Measurements from ENCODE around the gene NAA16.
"Not testable (repeated sequence)": the region's sequence is repeated elsewhere in the genome, so short reads cannot be mapped to it uniquely, and the experiment has no call there.

The NAA16 gene

DNA sequence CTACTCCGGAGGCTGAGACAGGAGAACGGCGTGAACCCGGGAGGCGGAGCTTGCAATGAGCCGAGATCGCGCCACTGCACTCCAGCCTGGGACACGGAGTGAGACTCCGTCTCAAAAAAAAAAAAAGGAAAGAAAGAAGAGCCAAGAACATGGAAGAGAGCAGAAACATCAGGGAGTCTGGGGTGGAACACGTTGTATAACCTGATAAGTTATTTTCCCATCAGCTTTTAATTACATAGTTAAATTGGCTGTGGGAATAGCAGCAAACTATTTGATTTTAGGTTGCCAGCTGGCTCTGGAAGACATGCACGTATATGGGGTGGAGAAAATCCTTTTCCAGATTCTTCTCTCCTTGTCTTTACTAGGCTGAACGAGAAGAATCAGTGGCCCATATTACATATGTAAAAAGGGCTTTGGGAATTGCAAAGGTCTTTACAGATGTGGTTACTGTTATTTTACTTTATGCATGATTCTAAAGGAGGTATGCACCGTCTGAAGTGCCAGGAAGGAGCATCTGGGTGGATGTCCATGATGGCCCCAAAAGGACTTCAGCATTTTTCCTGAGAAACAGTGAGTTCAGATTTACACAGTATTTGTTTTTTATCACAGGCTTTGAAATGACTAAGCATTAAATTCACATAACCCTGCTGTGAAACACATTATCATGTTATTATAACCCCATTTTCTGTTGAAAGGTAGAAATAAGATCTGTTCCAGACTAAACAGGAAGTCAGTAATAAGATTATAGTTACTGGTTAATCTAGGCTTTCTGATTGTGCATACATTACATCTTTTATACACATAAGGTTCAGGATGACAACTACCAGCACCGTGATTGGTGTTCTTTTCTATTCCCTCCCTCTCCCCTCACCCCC is 4.6 kb upstream of the NAA16 start:
- no peak for DNase-seq

DNA sequence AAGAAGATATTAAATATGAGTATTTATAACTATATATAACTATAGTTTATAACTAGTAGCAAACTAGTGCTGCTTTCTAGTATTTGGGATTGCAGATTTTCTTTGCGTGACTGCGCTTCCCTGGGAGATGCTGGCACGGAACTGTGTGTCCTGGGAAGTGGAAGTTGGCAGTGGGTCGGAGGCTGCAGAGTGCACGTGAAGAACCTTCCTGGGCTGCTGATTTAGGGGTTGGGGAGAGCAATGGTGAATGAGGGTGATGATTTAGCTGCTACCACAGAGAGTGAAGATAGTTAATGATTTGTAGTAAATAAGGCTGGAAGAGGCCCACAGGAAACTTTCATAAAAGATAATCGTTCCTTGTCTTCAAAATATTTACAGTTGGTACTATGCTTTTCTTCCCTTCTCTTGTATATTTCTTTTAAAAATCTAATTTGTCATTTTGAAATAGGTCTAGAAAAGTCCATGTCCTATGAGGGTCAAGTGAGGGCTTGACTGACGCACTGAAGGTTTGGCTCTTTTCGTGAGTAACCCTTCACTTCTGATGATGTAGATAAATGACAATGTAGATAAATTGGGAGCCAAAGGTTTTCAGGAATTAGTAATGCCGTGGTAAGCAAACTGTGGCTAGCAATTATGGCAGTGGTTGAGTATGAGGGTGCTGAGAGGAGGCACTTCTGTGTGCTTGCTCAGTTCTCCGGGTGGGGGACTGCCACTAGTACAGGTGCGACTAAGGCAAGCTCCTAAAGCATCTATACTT is 3.0 kb upstream of the NAA16 start:
- no peak for DNase-seq

DNA sequence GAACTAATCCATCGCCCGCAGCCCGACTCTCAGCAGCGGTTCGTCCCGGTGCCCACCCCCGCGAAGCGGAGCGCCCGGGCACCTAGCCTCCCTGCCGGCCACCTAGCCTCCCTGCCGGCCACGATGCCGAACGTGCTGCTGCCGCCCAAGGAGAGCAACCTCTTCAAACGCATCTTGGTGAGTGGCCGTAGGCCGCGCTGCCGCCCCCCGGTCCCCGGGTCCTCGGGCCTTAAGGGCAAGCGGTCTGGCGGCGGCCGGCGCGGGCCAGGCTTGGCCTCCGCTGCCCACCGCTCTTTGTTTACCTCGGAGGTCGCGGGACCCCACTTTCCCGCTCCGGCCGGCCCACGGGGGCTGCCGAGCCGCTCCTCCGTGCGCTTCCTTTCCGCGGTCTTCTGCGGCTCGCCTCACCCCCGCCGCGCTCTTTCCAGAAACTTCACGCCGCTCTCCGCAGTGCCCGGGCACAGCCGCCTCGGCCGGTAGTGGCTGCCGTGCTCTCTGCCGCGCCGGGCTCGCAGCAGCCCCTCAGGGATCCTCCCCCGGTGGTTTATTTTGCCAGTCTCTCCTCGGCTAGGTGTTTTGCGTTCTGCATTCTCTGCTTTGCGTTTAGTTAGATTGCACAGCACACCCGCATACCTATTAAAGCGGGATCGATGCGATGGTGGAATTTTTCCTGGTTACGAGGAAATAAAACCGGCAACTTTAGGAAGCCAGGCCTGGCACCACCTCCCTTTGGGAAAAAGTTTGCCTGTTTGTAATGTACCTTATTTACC is 524 bp downstream of the NAA16 start:
- peak; percentile 55 for DNase-seq

DNA sequence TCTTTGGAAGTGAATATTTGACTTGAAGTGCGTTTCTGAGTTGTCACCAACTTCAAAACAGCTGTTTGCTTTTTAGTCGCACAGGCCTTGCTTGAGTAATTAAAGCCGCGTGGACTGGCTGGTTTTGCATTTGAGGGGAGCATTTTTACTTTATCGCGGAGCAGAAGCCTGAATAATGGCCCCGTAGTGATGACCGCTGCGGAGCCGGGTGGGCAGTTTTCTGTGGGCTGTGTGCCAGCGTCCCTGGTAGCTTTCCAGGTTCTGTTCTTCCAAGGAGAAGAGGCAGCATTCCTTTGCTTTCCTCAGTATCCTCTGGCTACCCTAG is 1.1 kb downstream of the NAA16 start:
- DNase-seq, result peak; percentile 50

DNA sequence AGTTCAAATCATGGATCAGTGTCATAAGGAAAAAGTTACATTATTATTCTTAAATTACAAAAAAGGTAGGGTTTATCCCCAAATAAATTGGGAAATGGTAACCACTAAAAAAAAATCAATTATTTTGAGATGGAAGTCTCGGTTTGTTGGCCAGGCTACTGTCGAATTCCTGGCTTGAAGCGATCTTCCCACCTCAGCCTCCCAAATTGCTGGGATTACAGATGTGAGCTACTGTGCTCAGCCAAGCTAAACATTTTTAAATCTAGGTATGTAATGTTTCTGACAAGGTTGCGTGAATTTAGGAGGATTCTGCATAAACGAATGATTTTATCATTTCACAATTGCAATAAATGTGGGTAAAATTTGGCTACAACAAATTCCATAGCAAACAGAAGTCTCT is 2.0 kb downstream of the NAA16 start:
- DNase-seq, result no peak

DNA sequence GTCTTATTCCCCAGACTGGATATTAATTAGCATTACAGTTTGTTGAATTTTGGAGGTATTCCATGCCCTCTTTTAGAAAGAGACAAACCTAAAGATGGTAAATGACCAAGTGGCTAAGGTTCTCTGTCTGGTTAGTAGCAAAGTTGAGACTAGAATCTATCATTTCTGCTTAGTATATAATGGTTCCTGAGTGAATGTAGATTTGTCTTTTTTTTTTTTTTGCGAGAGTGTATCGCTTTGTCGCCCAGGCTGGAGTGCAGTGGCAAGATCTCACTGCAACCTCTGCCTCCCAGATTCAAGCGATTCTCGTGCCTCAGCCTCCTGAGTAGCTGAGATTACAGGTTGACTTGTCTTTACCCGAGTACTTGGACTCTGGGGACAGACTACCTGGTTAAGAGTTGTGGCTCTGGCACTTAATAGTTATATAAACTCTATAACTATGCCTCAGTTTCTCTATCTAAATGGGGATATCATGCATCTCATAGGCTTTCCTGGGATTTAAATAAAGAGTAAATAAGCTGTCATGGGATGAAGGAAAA is 2.7 kb downstream of the NAA16 start:
- no peak for DNase-seq

DNA sequence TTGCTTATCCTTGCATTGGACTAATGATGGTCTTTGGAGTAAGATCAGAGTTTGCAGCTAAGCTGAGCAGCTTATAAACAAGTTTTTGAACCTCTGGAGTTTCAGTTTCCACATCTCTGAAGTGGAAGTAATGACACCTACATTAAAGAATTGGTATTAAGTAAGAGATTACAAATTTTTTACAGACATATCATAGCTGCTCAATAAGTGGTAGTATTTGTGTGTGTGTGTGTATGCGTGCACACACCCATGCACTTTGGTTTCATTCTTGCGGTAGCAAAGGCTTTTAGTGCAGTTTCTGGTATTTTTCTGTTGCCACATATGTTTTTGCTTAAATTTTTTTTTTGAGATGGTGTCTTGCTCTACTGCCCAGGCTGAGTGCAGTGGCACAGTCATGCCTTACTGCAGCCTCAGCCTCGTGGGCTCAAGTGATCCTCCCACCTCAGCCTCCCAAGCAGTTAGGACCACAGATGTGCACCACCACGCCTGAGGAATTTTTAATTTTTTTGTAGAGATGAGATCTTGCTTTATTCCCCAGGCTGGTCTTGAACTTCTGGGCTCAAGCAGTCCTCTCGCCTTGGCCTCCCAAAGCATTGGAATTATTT is 4.5 kb downstream of the NAA16 start:
- no peak for DNase-seq

DNA sequence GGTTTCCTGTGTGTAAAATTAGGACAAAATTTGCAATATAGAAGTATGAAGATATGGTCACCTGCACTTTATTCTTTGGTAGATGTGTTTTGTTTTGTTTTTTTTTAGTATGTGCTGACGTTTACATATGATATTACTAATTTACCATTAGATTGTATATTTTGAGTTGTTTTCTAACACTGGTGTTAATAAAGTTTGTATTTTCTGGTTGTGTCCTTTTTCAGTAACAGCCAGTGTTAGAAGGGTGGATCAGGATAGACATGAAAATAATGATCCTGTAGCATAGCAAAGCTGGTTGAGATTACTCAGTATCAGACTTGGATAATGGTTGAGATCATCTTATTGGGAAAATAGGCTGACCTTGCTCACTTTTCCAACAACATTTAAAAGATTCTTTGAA is 6.2 kb downstream of the NAA16 start:
- no peak for DNase-seq

DNA sequence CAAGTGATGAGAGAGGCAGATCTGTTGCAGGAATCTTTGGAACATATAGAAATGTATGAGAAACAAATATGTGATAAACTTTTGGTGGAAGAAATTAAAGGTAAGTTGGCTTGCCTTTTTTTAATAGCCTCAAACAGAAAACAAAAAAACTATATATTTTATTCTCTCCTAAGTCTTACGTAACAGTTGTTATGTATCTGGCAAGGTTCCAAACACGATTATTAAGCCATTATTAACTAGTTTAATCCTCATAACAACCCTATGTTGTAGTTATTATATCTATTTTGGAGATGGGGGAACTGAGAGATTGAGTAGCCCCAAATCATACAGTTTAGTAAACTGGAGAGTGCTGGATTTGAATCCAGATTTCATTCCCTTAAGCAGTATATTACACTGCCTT is 14.7 kb downstream of the NAA16 start:
- no peak for DNase-seq

DNA sequence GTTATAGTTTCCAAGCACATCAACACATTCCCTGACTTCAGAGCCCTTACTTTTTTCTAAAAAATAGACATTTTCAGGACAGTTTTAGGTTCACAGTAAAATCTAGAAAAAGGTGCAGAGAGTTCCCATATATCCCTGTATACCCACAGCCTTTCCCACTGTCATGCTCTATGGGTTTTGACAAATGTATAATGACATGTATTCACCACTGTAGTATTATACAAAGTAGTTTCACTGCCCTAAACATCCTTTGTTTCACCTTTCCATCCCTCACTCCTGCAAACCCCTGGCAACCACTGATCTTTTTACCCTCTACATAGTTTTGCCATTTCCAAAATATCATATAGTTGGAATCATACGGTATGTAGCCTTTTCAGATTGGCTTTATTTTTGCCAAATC is 15.6 kb downstream of the NAA16 start:
- no peak for DNase-seq

DNA sequence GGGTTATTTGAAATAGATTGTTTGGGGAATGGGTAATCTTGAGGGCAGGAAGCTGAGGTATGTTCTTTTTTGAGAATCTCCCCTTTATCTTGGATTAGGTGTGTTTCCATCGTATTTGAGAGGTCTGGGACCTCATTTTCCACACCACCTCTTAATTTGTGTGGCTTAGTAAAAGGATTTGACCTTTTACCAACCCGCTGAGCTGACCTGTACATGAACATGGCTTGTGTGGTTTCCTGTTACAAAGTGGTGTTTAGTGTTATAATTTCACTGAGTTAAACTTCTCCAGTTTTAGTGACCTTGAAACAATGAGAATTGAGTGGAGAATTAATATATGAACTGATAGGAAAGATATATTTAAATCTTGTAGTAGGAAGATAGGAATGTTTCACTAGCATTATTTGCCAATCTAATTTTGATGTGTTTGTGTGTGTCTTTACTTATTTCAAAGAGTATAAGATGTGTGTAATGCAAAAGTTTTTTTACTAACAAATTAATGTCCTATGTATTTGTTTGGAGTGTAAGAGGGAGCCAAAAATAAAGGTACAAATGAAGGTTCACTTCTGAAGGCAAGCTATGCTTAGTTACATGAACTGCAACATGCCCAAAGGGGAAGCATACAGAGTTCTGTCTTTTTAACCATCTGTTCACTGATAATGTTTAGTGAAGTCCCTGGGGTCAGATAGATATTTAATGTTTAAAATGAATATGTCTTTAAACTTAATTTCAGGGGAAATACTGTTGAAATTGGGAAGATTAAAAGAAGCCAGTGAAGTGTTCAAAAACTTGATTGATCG is 17.1 kb downstream of the NAA16 start:
- DNase-seq, result no peak

DNA sequence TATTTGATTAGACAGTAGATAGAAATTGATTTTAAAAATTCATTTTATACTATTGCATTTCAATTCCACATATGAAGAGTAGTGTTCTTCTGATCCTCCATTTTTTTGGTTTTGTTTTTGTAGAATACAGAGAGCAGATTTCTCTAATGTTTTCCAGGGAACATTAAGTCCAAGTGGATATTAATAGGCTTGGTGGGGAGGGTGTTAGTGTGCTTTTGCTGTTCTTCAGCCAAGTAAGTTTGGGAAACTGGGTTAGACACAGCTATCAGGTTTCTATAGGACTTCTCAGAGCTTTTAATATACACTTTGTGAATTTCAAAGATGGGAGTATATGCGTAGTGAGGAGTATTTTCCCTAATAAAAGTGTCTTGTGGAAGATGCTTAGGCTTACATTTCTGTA is 21.8 kb downstream of the NAA16 start:
- no peak for DNase-seq

DNA sequence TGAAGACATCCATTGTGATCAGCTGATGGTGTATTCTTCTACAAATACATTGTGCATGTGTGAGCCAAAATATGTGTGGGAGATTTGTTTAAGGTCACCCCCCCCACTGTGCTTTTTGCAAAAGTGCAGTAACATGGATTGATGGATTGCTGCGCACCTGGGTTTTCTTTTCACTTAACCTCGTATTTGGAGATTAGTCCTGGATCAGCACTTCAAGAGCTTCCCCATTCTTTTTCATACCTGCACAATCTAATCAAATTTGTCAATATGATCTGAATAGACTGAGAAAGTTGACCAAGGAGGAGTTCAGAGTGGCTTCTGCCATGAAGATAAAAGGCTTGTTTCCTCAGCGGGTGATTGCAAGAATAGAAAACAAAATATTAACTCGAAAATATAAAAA is 23.7 kb downstream of the NAA16 start:
- no peak for DNase-seq

DNA sequence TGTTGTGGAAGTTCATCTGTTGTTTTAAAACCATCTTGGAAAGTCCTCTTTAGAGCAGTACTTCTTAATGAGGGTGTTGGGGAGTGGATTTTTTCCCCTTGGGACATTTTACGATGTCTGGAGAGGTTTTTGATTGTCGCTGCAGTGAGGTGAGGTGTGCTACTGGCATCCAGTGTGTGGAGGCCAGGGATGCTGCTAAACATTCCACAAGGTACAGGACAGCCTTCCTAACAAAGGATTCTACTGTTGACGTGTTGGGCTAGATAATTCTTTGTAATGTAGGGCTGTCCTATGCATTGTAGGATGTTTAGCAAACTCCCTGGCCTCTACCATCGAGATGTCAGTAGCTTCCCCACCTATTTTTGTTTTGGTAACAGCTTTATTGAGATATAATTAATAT is 33.3 kb downstream of the NAA16 start:
- no peak for DNase-seq

DNA sequence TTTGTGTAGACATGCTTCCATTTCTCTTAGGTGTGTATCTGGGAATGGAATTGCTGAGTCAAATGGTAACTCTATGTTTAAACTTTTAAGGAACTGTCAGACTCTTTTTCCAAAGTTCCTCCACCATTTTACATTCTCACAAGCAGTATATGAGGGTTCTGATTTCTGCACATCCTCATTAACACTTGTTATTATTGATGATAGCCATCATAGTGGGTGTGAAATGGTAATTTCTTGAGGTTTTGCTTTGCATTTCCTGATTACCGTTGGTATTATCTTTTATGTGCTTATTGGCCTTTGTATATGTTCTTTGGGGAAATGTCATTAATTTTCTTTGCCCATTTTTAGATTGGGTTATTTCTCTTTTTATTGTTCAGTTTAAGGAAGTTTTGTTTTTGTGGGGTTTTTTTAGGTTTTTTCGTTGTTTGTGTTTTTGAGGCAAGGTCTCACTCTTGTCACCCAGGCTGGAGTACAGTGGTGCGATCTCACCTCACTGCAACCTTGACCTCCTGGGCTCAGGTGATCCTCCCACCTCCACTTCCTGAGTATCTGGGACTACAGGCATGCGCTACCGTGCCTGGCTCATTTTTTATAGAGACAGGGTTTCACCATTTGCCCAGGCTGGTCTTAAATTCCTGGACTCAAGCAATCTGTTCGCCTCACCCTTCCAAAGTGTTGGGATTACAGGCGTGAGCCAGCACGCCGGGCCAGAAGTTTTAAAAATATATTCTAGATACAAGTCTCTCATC is 34.3 kb downstream of the NAA16 start:
- DNase-seq, result no peak

DNA sequence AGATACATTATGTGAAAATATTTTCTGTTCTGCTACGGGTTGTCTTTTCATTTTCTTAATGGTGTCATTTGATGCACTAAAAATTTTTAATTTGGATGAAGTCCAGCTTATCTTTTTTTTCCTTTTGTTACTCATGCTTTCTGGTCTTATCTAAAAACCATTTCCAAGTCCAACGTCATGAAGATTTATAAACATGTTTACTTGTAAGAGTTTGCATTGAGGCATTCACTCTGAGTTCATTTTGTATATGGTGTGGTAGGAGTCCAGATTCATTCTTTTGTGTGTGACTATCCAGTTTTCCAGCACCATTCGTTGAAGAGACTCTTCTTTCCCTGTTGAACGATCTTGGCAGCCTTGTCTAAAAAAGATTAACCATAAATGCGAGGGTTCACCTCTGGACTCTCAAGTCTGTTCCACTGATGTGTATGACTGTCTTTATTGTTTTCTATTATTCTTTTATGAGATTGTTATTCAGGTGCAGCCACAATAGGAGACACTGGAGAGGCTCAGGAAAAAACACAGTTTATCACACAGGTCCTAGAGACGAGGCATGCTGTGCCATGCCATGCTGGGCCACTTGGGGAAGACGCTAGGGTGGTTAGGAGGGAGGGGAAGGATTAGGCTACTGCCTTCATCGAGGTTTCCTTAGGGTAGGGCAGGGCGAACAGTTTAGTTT is 35.0 kb downstream of the NAA16 start:
- no peak for DNase-seq

DNA sequence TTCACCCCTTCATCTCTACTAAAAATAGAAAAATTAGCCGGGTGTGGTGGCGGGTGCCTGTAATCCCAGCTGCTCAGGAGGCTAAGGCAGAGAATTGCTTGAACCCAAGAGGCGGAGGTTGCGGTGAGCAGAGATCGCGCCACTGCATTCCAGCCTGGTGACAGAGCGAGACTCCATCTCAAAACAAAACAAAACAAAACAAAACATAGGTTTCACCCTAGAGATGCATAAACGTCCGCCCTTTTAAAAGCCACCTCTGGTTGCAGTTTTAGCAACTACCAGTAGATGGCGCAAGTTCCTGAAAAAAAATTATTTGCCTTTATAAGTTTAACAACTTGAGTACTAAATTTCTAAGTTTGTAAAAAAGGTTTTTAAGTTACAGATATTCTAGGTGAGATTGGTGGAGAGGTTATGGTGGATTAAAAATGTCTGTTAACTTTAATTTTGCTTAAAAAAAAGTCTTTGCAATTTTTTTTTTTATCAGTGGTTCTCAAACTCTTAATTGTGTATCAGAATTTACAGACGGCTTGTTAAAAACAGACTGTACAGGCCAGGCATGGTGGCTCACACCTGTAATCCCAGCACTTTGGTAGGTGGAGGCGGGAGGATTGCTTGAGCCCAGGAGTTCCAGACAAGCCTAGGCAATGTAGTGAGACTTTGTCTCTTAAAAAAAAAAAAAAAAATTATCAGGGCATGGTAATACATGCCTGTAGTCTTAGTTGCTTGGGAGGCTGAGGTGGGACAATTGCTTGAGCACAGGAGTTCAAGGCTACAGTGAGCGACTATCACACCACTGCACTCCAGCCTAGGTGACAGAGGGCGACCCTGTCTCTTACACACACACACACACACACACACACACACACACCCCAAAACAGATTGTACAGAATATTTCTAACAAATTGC is 42.1 kb downstream of the NAA16 start:
- no peak for DNase-seq

DNA sequence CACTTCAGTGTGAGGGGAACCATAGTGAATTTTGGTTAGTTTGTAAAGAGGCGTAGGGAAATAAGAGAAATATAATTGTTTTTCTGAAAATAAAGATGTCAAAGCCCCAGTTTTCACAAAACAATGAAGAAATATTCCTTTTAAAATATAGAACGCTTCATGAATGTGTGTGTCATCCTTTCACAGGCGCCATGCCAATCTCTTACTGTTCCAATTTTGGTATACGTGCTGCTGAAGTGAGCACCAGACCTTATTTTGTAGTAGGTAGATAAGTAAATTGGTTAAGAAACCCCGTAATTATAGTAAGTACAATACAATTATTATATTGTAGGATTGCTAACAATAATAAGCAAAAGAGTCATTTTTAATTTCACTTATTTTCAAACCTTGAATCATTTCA is 43.3 kb downstream of the NAA16 start:
- DNase-seq, result no peak

DNA sequence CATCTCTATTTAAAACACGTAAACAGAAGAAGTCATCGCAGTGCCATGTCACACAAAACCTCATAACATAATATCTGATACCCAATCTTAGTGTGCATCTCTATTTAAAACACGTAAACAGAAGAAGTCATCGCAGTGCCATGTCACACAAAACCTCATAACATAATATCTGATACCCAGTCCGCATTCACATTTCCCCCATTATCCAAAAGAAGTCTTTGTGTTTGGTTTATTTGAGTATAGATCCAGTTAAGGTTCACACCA is 45.2 kb downstream of the NAA16 start:
- DNase-seq, result not testable (repeated sequence)

DNA sequence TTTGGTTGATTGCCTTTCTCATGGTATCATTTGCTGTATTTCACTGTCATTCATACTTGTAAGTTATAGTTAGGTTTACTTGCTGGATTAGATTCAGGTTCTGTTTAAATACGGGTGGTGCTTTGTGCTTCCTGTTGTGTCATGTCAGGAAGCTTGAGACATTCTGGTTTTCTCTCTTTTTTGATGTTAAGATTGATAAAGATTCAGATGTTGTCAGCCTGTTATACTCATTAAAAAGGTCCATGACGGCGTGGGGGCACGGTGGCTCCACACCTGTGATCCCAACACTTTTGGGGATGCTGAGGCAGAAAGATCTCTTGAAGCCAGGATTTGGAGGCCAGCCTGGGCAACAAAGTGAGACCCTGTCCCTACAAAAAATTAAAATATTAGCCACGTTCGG is 45.7 kb downstream of the NAA16 start:
- DNase-seq, result no peak
